GM18507 (cell line): ENCODE measurements around the gene ZNF761.
"Not testable (repeated sequence)": the region's sequence is repeated elsewhere in the genome, so short reads cannot be mapped to it uniquely, and the experiment has no call there.

Source experiments
- DNase-seq: peaks from one replicate; pipeline ENCODE4 v3.0.0; 2011; ENCODE audit warnings: low read depth; ENCODE audit not compliant: insufficient read length; ENCODE audit errors: extremely low spot score
- FAIRE-seq: peaks from 2 replicates; lab custom pipeline; 2011; peaks lifted over from hg19 to GRCh38; lab: Jason Lieb, UNC

The ZNF761 gene

DNA sequence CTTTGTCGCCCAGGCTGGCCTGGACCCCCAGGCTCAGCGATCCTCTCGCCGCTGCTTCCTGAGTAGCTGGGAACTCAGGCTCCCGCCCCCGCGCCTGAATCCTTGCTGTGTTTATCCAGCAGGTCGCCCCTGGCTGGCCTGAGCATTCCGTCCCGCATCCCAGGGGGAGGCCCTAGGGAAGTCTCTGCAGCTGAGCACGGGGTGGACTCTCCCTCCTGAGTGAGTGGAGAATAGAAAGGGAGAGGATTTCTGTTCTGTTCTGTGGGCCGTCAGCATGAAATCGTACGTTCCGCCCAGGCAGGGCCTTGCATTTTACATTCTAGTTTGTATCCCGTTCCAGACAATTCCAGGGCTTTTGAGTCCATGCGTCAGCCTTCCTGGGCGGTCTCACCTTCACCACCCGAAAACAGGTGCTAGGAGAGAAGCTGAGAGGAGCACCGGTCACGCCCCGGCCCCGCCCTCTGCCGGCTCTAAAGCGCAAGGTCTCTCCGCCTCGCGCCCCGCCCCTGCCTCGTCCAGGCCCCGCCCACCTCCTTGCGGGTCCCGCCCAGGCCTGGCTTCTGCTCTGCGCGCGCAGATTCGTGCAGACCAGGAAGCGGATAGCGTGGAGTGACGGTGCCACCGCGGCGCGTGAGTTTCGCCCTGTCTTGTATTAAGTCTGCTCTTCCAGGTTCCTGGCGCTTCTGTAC, at the start of gene ZNF761:
Gene ZNF761, plus strand, starts transcription at position 586 of the 689 bp plus-strand sequence. CDS start 15,285 bp downstream, outside the sequence.
- DNase-seq (peak; percentile 78), FAIRE-seq (peak; percentile 91)

DNA sequence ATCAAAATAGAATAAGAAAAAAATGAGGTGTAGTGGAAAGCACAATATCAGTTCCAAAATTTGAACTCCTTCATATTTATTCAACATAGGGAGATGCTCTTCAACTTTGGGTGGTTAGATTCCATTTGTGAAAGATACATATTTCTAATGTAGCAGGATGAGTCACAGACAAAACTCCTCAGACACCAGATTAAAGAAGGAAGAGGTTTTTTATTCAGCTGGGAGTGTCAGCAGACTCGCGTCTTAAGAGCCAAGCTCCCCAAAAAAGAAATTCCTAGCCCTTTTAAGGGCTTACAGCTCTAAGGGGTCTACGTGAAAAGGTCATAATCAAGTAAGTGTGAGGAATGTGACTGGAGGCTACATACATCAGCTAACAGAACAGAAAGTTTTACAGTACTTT, 43.6 kb upstream of the ZNF761 start:
- FAIRE-seq (no peak), DNase-seq (no peak)

DNA sequence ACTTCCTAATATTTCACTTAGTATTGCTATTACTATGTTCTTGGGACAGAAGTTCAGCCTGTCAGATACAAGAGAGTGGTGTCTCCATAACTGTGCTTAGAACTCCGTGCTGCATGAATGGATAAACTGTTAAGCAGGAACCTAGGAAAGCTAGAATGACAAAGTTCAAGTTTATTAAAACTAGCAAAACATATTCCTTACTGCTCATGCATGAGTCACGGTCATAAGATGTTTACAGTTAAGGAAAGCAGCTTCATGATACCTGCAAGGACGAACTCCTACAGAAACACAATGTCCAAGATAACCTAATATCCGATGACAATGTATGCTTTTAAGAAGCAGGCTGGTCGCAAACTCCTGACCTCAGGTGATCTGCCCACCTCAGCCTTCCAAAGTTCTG, 42.9 kb upstream of the ZNF761 start:
- no peak for FAIRE-seq

DNA sequence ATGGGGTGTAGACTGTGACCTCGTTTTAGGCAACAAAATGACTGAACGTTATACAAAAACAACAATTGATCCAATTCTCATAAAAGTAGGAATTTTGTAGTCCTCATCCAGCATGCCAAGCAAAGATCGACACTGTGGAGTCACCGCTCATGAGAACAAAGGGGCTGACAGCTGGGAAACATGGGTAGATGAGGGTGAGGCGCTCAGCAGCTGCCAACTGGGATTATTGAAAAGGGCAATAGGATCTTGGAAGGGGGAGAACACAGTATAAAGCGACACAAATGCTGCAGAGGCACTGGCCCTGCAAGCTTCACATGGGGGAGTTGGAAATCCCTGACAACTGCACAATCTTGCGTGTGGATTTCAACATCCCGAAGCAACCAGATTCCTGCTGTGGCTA, 42.2 kb upstream of the ZNF761 start:
- DNase-seq (no peak), FAIRE-seq (no peak)

More for the DNA sequence above, 42.9 kb upstream of the ZNF761 start:
- DNase-seq, result no peak

DNA sequence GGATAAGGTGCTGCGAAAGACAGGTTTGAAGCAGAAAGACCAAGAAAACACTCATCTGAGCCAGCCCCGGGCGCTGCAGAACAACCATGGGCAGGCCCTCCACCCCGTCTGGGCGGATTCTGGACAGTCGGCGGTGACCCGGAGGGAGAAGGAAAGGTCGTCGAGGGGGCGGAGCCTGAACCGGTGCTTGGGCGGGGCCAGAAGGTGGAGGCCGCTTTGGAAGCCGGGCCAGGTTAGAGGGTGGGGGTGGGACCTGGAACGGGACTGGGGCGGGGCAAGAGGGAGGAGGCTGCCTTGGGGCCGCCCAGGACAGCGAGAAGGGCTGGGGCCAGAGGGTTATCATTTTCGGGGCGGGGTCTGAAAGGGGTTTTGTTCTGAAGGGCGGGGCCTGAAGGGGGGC, 41.8 kb upstream of the ZNF761 start:
- FAIRE-seq (no peak), DNase-seq (no peak)

DNA sequence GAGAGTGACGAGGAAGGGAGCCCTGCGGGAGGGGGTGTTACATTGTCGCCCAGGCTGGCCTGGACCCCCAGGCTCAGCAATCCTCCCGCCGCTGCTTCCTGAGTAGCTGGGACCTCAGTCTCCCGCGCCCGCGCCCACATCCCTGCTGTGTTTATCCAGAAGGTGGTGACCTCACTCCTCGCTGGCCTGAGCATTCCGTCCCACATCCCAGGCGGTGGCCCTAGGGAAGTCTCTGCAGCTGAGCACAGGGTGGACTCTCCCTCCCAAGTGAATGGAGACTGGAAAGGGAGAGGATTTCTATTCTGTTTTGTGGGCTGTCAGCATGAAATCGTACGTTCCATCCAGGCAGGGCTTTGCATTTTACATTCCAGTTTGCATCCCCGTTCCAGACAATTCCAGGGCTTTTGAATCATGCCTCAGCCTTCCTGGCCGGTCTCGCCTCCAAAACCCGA, 37.2 kb upstream of the ZNF761 start:
- FAIRE-seq (no peak), DNase-seq (no peak)

DNA sequence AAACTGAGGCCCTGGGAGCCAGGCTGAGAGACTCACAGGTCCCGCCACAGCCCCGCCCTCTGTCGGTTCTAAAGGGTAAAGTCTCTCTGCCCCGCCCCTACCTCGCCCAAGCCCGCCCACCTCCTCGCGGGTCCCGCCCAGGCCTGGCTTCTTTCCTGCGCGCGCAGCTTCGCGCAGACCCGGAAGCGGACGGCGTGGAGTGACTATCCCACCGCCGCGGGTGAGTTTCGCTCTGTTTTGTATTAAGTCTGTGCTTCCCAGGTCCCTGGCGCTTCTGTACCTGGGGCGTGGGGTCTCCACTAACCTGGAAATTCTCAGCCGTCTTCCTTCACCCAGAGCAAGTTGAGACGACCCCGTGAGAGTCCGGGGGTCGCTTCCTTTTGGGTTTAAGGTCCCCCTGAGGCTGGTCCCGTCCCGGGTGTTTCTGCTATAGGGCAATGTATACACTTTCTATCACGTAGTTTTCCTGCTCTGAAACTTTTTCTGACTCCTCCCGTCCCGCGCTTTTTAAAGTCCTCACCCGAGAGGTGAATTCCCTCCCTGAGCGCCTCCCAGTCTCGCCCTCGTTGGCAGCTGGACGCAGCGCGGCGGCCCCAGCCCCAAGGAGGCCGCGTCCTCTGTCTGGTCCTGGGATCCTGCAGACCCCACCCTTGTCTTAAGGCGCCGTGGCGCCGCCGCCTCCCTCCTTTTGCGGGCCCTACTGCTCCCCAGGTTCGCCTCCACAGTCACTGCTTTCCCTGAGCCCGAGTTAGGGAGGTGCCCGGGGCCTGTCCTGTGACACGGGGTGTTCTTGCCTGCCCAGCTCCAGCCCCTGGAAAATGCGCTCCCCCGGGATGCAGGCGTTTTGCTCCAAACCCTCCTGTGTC, 36.6 kb upstream of the ZNF761 start, which contains the start of gene ZNF765:
Gene ZNF765, plus strand, starts transcription at position 176 of the 866 bp plus-strand sequence. CDS start 2,867 bp downstream, outside the sequence.
- FAIRE-seq, result peak; percentile 79
- DNase-seq, result peak; percentile 86

DNA sequence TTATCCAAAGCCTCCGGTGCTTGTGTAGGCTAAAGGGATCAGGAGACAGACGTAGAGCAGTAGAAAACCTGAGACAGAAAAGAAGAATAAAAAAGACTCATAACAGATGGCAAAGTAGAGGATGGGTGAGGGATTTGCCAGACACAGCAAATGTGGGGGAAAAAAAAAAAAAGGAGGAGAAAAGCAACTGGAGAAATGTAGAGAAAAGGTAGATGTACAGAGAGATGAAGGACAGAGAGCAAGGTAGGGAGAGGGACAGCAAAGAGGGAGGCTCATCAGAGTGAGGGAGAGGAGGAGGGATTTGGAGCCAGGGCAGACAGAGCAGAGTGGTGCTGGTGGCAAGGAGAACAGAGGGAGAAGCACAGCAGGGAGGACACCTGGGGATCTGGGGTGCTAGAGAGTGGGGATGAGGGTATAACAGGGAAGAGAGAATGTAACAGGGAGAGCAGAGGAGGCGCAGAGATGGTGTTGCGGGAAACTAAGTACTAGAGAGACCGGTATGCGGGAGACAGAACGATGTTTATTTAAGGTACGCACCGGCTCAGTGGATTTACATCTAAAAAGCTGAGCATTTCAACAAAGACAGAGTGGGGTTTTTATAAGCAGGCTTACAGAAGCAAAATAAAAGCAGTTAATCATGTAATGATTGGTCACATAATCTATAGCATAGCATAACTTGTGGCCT, 35.8 kb upstream of the ZNF761 start:
- DNase-seq, FAIRE-seq: not testable (repeated sequence)

GRCh38 chr19:53396525-53396868, 35.3 kb upstream of the ZNF761 start:
- no peak for FAIRE-seq
- DNase-seq, result no peak

DNA sequence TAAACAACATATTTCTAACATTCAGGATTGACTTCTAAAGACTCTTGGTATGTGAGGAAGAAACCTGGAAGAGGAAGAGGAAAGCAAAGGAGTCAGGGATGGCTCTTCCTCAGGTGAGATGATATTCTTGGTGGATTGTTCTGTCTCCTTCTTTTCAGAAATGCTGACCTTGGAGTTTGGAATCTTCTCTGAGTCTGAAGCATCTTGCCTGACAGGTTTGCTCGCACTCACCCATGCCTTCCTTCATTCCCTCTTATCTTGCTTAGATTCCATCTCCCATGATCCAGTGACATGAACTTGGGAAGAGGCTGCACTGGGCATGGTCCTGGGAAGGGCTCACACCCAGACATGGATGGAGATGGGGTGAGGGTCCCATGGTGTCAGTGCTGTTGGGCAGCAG, 33.9 kb upstream of the ZNF761 start:
- DNase-seq, FAIRE-seq: not testable (repeated sequence)

GRCh38 chr19:53409505-53410204, 22.1 kb upstream of the ZNF761 start:
- FAIRE-seq (no peak), DNase-seq (no peak)

DNA sequence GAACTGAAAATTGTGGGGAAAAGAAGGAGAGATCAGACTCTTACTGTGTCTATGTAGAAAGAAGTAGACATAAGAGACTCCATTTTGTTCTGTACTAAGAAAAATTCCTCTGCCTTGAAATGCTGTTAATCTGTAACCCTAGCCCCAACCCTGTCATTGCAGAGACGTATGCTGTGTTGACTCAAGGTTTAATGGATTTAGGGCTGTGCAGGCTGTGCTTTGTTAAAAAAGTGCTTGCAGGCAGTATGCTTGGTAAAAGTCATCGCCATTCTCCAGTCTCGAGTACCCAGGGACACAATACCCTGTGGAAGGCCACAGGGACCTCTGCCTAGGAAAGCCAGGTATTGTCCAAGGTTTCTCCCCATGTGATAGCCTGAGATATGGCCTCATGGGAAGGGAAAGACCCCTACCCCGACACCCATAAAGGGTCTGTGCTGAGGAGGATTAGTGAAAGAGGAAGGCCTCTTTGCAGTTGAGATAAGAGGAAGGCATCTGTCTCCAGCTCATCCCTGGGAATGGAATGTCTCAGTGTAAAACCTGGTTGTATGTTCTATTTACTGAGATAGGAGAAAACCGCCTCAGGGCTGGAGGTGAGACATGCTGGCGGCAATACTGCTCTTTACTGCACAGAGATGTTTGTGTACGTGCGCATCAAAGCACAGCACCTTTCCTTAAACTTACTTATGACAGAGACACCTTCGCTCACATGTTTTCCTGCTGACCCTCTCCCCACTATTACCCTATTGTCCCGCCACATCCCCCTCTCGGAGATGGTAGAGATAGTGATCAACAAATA, 11.1 kb upstream of the ZNF761 start:
- FAIRE-seq, DNase-seq: not testable (repeated sequence)

GRCh38 chr19:53422551-53422950, 9.2 kb upstream of the ZNF761 start:
- DNase-seq (no peak), FAIRE-seq (no peak)

- not testable (repeated sequence) for FAIRE-seq, DNase-seq
Observed at GRCh38 chr19:53423074-53423473, 8.7 kb upstream of the ZNF761 start.

DNA sequence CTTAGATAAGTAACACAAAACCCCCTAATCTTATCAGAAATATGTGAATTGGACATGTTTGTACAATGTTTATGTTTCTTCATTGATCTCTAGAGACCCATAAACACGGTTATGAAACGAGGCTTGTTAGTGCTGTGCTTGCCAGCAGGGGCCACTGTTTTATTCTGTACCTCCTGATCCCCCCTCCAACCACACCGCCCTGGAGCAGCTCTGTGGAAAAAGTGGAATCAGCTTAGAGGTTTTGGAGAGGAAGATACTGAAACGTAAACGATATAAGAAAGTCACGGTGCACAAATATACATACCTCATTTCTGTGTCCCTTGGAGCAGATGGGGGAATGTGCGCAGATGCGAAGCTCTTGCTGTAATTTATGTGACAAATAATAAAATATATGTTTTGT, 8.1 kb upstream of the ZNF761 start:
- DNase-seq, FAIRE-seq: not testable (repeated sequence)

DNA sequence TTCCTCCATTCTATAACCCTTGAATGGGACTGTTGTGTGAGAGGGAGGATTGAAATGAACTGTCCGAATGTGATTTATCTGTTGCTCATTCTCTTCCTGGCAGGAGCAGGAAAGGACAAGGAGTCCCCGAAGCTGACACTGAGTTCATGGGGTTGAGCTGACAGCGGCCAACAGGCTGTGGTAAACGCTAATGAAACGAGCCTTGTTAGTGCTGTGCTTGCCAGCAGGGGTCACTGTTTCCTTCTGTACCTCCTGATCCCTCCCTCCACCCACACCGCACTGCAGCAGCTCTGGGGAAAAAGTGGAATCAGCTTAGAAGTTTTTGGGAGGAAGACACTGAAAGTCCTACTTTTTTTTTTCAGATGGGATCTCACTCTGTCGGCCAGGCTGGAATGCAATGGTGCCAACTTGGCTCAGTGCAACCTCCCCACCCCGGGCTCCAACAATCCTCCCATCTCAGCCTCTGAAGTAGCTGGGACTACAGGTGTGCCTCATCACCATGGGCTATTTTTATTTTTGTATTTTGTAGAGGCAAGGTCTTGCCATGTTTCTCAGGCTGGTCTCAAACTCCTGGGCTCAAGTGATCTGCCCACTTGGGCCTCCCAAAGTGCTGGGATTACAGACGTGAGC, 6.7 kb upstream of the ZNF761 start:
- FAIRE-seq, result peak; percentile 24
- no peak for DNase-seq

GRCh38 chr19:53432088-53432661, 391 bp downstream of the ZNF761 start:
- DNase-seq, result no peak
- FAIRE-seq, result no peak

DNA sequence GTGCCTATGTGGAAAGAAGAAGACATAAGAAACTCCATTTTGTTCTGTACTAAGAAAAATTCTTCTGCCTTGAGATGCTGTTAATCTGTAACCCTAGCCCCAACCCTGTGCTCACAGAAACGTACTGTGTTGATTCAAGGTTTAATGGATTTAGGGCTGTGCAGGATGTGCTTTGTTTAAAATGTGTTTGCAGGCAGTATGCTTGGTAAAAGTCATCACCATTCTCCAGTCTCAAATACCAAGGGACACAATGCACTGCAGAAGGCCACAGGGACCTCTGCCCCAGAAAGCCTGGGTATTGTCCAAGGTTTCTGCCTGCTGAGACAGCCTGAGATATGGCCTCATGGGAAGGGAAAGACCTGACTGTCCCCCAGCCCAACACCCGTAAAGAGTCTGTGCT, 12.0 kb downstream of the ZNF761 start:
- not testable (repeated sequence) for DNase-seq, FAIRE-seq
